Hematopoietic multipotent progenitor cell treated with erythropoietin and hydrocortisone succinate and interleukin-3 and kit ligand, for 4 days (in vitro differentiated cells): ENCODE results near the gene TRIP11.

ENCODE experiments used
- DNase-seq: peaks from one replicate; pipeline ENCODE4 v3.0.0-alpha.2; 2015

Gene TRIP11

DNA sequence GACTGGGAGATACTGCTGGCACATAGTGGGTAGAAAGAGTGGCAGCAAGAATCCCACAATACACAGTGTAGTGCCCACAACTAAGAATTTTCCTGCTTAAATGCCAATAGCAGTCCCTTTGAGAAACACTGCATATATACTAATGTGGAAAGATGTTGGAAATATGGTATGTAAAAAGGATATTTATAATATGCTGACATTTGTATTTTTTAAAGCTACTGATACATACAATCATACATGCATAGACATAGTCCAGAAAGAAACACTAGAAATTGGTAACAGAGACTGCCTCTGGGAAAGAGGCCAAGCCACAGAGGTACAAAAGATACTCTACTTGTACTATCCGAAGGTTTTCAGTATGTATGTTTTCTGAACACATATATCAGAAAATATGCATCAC is 30.3 kb downstream of the TRIP11 start:
- no peak for DNase-seq

DNA sequence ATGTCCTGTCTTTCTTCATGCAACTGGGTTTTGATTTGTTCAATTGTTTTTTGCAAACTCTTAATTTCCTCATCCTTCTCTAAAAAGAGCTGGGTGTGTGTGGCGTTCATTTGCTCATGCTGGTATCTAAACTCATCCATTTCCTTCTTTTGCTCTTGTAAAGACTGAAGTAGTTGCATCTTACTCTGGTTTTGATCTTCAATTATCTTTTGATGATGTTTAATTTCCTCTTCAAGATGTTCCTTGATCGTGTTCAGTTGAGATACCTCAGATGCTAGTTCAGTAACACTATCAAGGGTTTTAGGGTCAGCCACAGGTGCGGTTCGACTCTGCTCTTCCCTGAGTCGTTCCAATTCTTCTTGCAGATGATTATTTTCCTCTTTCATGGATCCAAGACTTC is 34.8 kb downstream of the TRIP11 start:
- no peak for DNase-seq

DNA sequence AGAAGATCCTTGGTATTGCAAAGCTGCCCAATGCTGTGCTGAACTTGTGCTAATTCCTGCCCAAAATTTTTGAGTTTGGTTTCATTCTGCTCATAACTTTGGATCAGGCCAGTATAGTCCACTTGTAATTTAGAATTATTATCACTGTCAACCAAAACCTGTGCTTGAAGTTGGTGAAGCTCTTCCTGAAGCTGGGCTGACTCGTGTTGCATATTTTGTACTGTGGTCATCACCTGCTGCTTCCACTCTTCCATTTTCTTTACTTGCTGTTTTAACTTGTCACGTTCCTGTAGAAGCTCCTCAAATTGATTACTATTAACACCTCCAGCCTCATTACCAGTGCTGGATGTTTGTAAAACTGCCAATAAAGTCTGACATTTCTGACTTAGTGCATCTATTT is 35.8 kb downstream of the TRIP11 start:
- DNase-seq = no peak

DNA sequence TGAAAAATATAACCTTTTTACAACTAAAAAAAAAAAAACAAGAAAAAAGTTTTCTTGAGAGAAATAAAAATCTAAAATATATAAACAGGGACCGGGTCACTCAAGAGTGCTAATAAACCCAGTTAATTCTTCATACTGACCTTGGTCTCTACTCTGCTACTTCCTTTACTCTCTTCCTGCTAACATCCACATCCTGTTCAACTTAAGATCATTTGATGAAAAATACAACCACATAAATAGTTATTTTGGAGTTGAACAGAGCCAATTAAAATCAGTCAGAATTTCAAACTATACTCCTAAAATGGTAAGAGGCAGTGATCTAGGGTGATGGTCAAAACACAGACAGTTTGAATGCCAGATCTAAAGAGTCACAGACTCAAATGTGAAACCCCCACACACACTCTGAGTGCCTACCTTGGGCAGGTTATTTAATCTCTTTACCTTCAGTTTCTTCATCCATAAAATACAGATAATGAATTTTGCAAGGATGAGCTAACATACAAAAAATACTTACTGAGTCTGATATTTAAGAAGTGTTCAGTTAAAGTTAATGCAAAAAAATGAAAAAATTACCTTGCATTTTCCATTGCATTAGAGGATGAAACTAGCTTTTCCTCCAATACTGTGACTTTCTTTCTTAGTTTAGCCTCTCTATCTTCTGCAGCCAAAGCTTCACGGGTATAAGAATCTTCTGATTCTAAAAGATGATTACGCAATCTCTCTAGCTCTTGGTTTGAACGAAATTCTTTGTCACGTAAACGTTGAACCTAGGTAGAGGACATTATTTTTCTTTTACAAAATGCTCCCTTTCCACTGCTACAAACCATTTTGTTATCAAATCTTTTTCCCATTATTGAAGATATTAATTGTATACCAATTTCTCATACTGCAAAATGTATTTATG is 40.9 kb downstream of the TRIP11 start:
- DNase-seq = peak; percentile 38

DNA sequence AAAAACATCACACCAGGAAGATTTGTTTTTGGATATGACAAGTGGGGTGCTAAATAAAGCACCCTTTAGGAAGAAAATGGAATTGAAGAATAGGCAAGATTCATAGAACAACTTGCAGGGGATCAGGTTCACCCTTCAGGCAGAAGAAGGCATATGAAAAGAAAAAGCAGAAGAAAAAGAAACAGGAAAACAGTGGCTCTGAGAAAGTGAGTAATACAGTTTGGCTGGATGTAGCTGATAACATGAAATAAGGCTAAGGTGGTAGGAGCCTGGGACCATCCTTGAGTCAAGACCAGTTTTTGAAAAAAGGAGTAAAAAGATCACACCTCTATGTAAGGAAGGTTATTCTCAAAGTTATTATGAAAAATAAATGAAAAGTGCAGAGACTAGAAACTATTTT is 42.4 kb downstream of the TRIP11 start:
- DNase-seq = peak; percentile 78

DNA sequence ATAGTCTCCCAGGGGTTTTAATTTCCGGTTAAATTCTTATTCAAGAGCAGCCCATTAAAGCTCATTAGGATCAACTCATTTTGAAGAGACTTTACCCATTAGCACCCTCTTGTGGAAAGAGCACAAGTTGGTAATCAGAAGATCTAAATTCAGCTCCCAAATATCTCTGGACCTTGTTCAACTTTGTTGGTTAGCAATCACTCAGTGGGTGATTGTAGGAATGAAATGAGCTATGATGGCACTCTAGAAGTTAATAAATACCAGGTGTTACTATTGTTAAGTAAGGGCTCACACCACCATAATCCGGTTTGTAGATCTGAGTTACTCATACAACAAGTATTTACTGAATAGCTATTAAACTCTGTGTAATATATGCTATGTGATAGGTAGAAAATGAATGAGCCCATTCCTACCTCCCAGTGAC is 42.9 kb downstream of the TRIP11 start:
- peak; percentile 87 for DNase-seq

DNA sequence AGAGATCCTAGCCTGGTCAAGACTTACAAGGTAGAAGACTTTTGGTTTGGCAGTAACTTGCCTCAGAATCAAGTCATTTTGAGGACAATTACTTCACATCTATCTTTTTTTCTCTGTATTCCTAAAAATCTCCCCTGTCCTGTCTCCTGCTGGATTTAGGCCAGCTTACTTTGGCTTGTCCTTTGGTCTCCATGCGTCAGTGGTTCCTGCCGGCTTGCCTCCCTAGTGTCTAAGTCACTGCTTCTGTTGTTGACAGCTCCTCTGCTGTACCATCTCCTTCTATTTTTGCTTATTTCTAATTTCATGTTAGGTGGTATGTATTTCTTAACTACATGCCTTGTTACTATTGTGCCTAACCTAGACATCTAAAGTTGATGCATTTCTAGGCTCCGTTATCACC is 52.7 kb downstream of the TRIP11 start:
- DNase-seq = no peak

DNA sequence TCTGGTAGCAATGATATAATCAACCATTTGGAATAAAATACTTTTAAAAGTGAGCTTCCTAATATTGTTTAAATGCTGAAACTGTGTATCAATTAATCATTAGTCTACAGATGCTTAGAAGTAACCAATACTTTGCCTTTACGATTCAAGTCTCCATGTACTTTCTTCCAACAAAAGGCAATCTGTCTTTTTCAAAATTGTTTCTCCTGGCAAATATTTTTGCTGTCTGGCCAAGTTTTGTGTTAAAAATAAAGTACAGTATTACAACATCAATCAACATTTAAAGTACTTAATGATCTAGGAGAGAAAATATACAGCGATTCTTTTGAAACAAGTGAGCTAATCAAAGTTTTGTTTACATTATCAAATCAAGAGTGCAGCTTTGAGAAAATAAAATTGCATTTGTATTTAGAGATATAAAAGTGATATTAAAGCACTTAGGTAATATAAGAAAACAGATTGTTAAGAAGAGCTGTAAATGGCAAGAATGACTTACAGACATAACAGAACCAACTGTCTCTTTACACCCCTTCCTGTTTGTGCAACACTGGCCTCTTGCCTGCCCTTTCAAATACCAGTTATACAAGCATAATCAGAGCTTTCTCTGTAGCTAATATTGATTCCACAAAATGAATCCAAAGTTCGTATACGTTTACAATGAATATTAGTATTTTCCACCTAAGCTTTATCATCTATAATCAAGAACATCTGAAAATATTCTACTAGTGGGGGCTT is 54.2 kb downstream of the TRIP11 start:
- DNase-seq = peak; percentile 61

DNA sequence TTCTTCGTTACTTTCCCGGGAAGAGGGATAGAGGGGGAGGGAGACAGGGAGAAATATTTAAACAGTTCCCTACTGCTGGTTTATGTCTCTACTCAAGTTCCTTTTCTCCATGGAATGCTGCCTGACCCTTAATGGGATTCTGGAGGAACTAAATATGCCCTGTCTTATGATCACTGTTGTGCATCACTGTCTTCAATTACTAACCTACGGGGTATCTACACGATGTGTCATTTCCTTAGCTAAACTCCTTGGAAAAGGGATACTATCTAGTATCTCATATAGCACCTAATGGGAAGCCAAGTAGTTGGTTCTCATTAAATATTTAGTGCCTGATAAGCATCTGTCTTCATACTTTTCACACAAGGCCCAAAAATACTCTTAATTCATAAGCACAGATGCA is 54.9 kb downstream of the TRIP11 start:
- DNase-seq = no peak

DNA sequence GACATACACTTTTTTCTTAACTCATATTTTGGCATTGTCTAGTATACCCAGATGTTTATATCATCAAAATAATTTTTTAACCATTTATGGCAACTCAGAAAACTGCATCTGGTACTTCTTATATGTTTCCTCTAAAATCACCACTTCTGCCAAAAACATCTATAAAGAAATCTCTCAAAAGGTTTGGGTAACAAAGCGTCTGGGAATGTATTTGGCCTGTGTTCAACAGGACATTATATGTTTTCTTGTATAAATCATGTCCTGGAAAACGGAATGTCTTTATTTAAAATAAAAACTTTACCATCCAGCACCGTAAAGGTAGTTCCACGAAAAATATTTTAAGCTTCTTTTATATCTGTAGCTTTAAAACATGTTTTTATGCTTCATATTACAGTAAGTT is 56.3 kb downstream of the TRIP11 start:
- DNase-seq = no peak

DNA sequence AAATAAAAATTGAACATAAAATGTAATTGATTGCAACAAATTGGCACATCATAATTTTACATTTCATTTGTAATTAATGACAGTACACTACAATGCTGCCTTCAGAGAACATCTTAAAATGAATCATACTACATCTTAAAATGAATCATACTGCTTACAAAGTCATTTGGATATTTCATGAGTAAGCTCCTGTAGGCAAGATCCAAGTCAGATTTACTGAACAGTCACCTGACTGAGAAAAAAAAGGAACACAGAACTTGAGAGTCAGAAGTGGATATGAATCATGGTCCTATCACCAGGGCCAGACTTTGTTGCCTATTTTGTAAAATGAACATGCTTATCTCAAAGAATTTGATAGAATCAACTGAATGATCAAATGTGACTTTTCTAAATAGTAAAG is 59.7 kb downstream of the TRIP11 start:
- peak; percentile 54 for DNase-seq

DNA sequence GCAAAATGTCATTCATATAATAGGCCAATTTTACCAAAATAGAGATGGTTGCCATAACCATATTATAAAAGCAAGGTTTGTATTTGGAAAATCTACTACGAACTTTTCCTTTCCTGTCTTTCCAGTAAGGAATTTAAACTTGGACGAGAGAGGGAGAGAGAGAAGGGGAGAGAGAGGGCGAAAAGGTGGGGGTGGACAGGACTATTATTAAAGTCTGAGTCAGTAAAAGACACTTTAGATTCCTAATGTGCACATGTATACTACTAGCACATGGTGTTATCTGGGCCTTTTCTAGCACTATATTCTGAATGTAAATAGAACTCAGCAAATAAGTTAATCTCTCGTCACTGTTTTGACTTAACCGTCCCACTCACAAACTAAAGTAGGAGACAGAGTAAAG is 62.0 kb downstream of the TRIP11 start:
- no peak for DNase-seq

DNA sequence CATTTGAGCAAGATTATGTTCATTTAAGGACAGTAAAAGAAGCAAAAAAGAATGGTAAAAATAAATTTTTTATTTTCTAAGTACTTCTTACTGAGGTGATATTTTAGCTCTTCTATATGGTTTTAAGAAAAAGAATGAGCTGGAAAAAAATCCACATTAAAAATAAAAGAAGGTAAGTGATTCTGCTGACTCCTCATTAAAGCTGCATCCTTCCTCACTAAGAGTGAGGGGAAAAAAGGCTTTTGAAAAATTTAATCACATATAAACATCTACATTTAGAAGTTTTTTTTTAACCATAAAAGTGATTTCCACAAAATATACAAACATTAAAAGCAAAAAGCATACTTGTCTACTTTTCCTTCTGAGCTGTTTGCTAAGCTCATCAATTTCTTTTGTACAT is 64.1 kb downstream of the TRIP11 start:
- DNase-seq = no peak

DNA sequence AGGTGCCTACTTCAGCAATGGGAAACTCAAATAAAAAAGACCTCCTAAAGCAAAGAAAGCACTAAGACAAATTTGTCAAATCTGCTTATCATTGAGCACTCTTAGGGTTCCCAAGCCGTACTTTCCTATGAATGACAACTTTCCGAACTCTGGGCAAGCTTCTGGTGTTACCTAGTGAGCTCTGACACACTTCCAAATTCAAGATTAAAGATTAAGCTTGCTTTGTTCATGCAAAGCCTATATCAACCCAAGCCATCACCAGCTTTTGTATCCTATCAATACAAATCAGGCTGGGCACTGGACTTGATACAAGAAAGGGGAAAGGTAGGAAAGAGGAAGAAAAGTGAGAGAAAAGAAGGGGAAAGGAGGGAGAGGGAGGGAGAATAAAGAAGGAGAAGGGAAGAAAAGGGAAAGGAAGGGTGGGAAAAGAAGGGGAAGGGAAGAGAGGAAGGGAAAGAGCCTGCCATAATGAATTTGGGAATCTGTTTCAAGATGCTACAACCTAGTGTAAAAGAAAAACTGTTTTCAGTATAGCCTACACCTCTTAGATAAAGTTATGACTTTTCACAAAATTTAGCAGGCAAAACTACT is 68.6 kb downstream of the TRIP11 start:
- DNase-seq = no peak

DNA sequence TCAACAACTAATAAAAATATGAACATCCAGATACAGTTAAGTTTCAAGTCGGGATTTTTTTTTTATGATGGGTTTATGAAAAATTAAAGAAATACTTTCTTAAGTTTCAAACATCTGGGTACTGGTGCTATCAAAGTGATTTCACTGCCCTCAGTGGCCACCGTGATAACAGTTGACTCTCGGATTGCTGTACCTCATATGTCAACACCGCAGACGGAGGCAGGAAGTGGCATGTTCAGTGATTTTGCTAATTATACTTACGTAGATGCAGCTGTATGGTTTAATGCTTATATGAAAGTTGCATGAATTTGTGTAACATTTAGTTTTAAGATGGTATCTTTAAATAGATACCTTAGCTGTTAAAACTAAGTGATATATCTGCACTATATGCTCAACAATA is 71.6 kb downstream of the TRIP11 start:
- DNase-seq = peak; percentile 53

DNA sequence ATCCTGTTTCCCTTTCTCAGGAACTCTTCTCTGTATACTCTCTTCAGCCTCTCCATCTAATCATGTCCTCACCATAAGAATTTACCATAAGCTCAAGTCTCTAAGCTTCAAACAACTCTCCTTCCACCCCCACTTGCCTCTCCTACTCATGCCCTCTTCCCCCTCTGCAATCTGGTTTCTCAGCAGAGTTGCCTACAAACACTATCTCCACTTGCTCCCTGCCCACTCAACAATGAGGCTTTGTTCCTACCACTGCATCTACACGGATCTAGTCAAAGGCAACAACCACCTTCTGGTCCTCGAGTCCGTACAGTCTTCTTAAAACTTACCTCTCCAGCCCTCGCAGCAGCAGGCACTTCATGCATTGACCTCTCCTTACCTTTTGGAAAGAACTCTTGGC is 75.1 kb downstream of the TRIP11 start:
- no peak for DNase-seq

DNA sequence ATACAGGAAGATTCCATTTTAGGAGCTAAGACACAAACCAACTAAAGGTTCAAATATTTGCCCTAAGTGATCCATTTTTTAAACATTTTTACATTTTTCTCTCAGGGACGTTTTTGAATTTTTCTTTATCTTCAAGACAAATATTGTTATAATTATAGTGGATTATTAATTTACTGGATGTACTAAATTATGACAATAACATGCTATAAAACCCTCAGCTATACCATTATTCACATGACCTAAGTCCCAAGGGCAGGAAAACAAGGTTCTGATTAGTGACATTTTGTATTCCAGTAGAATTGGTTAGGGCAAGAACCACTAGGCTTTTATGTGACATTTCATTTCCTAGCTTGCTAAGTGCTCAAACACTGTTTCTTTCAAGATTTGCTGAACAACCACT is 75.8 kb downstream of the TRIP11 start:
- DNase-seq = no peak

DNA sequence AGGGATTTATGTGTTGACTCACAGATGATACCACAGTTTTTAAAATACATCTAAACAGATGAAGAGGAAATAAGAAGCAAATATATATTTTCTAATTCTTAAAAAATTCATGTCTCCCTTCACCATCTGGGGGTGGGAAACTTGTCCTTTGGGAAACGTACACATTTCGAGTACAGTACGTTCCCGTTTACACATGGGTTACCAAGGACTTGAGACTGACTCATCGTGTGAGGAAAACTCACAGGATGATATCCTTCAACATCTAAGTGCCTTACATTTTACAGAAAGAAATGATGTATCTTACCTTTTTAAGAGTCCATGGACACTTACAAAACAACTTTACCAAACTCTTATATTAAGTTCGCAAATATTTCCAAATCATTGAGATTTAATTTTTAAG is 76.4 kb downstream of the TRIP11 start:
- no peak for DNase-seq

DNA sequence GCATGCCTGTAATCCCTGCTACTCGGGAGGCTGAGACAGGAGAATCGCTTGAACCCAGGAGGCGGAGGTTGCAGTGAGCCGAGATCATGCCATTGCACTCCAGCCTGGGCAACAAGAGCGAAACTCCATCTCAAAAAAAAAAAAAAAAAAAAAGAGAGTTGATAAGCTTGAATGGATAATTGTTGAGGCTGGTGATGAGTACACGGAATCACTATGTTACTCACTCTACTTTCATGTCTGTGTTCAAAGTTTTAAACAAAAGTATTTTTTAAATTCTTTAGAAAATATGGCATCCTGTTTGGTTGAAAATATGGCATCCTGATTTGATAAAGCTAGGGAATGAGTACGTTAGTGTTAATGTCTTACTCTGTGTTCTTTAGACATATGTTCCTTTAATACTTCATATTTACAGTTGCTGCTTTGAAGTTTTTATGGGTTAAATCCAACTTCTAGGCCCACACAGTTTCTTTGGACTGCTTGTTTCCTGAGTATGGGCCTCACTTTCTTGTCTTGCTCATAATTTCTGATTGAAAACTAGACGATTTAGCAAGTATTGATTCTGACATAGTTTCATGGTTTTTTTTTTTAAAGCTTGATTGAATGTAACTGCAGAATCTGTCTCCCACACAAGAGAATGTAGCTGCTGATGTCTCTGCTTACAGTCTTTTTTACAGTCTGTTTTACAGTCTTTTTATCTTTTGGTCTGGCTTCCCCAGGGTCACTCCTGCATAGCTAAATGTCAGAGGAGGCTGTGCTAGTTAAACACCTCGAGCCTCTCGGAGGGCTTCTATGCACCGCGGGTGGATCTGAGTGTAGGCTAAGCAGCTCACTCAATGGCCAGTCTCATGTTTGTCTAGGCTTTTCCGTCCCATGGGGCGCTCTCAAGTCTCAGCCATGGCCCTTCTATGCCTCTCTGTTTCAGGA is 78.3 kb downstream of the TRIP11 start:
- DNase-seq = no peak

DNA sequence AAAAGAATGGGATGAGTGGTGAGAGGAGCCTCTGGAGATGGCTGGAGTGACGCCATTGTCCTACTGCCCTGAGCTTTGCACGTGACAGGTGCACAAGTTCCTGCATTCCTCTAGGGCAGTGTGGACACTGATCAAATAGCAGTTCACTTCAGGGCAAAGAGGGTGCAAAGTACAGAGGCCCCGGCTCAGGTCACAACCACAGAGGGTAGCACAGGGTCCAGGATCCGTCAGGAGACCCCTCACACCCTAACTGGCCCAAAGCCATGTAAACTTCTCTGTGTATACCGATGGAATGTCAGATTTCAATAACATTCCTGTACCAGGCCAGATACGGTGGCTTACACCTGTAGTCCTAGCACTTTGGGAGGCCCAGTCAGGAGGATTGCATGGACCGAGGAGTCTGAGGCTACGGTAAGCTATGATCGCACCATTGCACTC is 82.0 kb downstream of the TRIP11 start:
- DNase-seq = no peak

DNA sequence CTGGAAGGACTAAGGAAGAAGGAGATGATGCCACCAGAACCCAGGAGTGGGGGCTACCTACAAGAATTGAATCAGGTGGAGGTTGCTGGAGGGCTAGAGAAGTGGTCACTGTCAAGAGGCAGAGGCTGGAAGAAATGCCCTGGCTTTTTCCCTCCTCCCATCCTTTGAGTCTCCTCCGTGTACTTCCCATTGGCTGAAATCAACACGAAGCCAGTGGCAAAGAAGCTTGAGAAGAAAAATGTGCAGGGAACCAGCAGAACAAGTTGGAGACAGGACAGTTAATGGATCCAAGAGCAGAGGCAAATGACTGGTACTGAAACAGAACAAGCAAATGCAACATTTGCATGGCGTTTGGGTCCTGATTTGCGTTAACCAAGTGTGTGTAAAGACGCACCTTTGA is 83.2 kb downstream of the TRIP11 start:
- DNase-seq = no peak

DNA sequence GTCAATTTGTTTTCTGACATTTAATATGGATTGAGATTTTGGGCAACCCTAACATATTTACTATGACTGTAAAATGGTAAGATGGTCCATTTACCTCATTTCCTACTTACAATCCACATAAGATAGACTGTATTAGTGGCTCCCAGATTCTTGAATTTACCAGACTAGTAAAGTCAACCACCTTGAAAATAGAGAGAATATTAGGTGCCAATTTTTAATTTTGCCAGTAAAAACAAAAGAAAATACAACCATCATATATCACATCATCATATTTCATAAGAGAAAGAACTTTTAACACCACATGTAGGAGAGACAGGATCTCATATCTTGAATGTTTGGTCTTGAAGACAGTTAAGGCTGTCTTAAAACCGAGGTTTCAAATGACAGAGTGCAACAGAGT is 84.7 kb downstream of the TRIP11 start:
- no peak for DNase-seq
